A549 (cell line): ENCODE measurements around the gene NPSR1. TPM values are rescaled to one million over a fixed set of nuclear protein-coding genes. Genes with fewer than 3 reads are reported as not detected.

Experiments used
- ATAC-seq, 2 experiments: fragments of 200-7000 bp in 1 of 2; fragments of >200 bp in 1 of 2; cut with Nextera tagmentation in 1 of 2; cut with Tn5 transposase in 1 of 2; 3 replicates each; pipeline versions ENCODE4 v1.8.0 to v1.9.1; 2018 to 2020; ENCODE audit warnings: mild to moderate bottlenecking in 1 of 2, moderate library complexity in 1 of 2
- CTCF ChIA-PET: fragments of 300-600 bp; sonication (Branson Sonifier 250); formaldehyde crosslinking; extraction: SDS; loops from one replicate; lab custom pipeline; 2021; ENCODE audit warnings: antibody characterized with exemption, inconsistent platforms; lab: Yijun Ruan, JAX
- POLR2A ChIA-PET: fragments of 350-600 bp; formaldehyde crosslinking; extraction: SDS; loops from one replicate; lab custom pipeline; 2021; ENCODE audit warnings: antibody characterized with exemption, inconsistent platforms; lab: Yijun Ruan, JAX
- DNase-seq, 2 experiments: peaks; one replicate each; pipeline versions ENCODE4 v3.0.0 to v3.0.0-alpha.2; 2011 to 2016; ENCODE audit warnings: low read depth in 1 of 2, low spot score in 1 of 2
- FAIRE-seq: peaks from 2 replicates; lab custom pipeline; 2011; peaks lifted over from hg19 to GRCh38; lab: Jason Lieb, UNC
- H3K27ac ChIP-seq, 2 experiments: fragments of >200 bp; sonication (Bioruptor Twin); formaldehyde crosslinking; 3 replicates each; pipeline ENCODE4 v1.5.1; 2016 to 2017
- H3K4me1 ChIP-seq: fragments of >200 bp; sonication (Bioruptor Twin); formaldehyde crosslinking; 3 replicates; pipeline ENCODE4 v1.6.1; 2016
- H3K4me2 ChIP-seq: fragments of >200 bp; sonication (Bioruptor Twin); formaldehyde crosslinking; 3 replicates; pipeline ENCODE4 v1.6.1; 2016
- H3K4me3 ChIP-seq: fragments of >200 bp; sonication (Bioruptor Twin); formaldehyde crosslinking; 3 replicates; pipeline ENCODE4 v1.5.1; 2016
- H3K9me3 ChIP-seq: fragments of >200 bp; sonication (Bioruptor Twin); formaldehyde crosslinking; 3 replicates; pipeline ENCODE4 v1.6.1; 2016
- BCL3 ChIP-seq: fragments of >200 bp; sonication (Bioruptor Twin); formaldehyde crosslinking; IDR thresholded peaks from 3 replicates; pipeline ENCODE4 v1.6.1; 2016
- CBX8 ChIP-seq: fragments of 200-600 bp; sonication (generic); IDR thresholded peaks from 2 replicates; pipeline ENCODE4 v1.6.1; 2016
- CHD4 ChIP-seq: fragments of 200-600 bp; sonication (generic); IDR thresholded peaks from 2 replicates; pipeline ENCODE4 v1.6.1; 2016; ENCODE audit warnings: antibody characterized with exemption, mild to moderate bottlenecking, borderline replicate concordance
- EHMT2 ChIP-seq: fragments of 200-600 bp; sonication (generic); IDR thresholded peaks from 2 replicates; pipeline ENCODE4 v1.6.1; 2016; ENCODE audit warnings: antibody characterized with exemption, low read depth, mild to moderate bottlenecking, moderate library complexity
- ESRRA ChIP-seq: fragments of 150-350 bp; IDR thresholded peaks from 2 replicates; pipeline ENCODE4 v1.6.1; 2014; ENCODE audit warnings: mild to moderate bottlenecking, low read length, borderline replicate concordance
- FOSB ChIP-seq: fragments of 250-450 bp; sonication (Bioruptor Pico); IDR thresholded peaks from 2 replicates; pipeline ENCODE4 v1.5.0; 2020; ENCODE audit warnings: mild to moderate bottlenecking, moderate library complexity
- FOXS1 ChIP-seq: fragments of 250-450 bp; sonication (Bioruptor Pico); IDR thresholded peaks from 2 replicates; pipeline ENCODE4 v1.5.0; 2020; ENCODE audit warnings: mild to moderate bottlenecking, moderate library complexity
- GATA3 ChIP-seq: IDR thresholded peaks from 2 replicates; pipeline ENCODE4 v1.6.1; 2012; ENCODE audit warnings: borderline replicate concordance
- HDAC2 ChIP-seq: fragments of 200-600 bp; sonication (generic); IDR thresholded peaks from 2 replicates; pipeline ENCODE4 v1.6.1; 2016
- HES2 ChIP-seq: fragments of >200 bp; sonication (Bioruptor Twin); formaldehyde crosslinking; IDR thresholded peaks from 2 replicates; pipeline ENCODE4 v1.6.1; 2016
- HOXA7 ChIP-seq: fragments of 250-450 bp; sonication (Bioruptor Pico); IDR thresholded peaks from 2 replicates; pipeline ENCODE4 v1.5.0; 2020; ENCODE audit warnings: mild to moderate bottlenecking, moderate library complexity
- HOXB13 ChIP-seq: fragments of 250-450 bp; sonication (Bioruptor Pico); IDR thresholded peaks from 2 replicates; pipeline ENCODE4 v1.5.0; 2020; ENCODE audit warnings: low read depth, mild to moderate bottlenecking, moderate library complexity
- KDM1A ChIP-seq: fragments of 200-600 bp; sonication (generic); IDR thresholded peaks from 2 replicates; pipeline ENCODE4 v1.6.1; 2016; ENCODE audit warnings: low read depth, mild to moderate bottlenecking
- MYC ChIP-seq: IDR thresholded peaks from 2 replicates; pipeline ENCODE4 v1.6.1; 2012; ENCODE audit warnings: mild to moderate bottlenecking, inconsistent platforms, low read length, improper control_type of control experiment, borderline replicate concordance
- NFE2L2 ChIP-seq: fragments of 150-350 bp; conservative IDR thresholded peaks from 2 replicates; pipeline ENCODE4 v1.6.1; 2014; ENCODE audit warnings: low read length
- NPAS2 ChIP-seq: fragments of 250-450 bp; sonication (Bioruptor Pico); IDR thresholded peaks from 2 replicates; pipeline ENCODE4 v1.8.0; 2022; ENCODE audit warnings: mild to moderate bottlenecking, moderate library complexity, borderline replicate concordance
- PHF8 ChIP-seq: fragments of 200-600 bp; sonication (generic); IDR thresholded peaks from 2 replicates; pipeline ENCODE4 v1.6.1; 2016; ENCODE audit warnings: low read depth, mild to moderate bottlenecking, antibody characterized with exemption, moderate library complexity, borderline replicate concordance
- RAD21 ChIP-seq, 2 experiments: fragments of >200 bp in 1 of 2; sonication (Bioruptor Twin) in 1 of 2; formaldehyde crosslinking in 1 of 2; IDR thresholded peaks in 1 of 2; conservative IDR thresholded peaks in 1 of 2; 2 replicates in 1 of 2; 3 replicates in 1 of 2; pipeline ENCODE4 v1.6.1; 2012 to 2018; ENCODE audit warnings: inconsistent platforms in 1 of 2
- RCOR1 ChIP-seq: fragments of 150-350 bp; IDR thresholded peaks from 2 replicates; pipeline ENCODE4 v1.6.1; 2014; ENCODE audit warnings: antibody characterized with exemption, low read length, low read depth
- TFCP2L1 ChIP-seq: fragments of 250-450 bp; sonication (Bioruptor Pico); IDR thresholded peaks from 2 replicates; pipeline ENCODE4 v1.5.0; 2021; ENCODE audit warnings: mild to moderate bottlenecking
- ZC3H11A ChIP-seq: fragments of 450-650 bp; IDR thresholded peaks from 2 replicates; pipeline ENCODE4 v1.6.1; 2014; ENCODE audit warnings: antibody characterized with exemption, mild to moderate bottlenecking
- ZFP36 ChIP-seq: fragments of 450-650 bp; IDR thresholded peaks from 2 replicates; pipeline ENCODE4 v1.6.1; 2014; ENCODE audit warnings: borderline replicate concordance; ENCODE audit not compliant: partially characterized antibody
- WGBS: methylation state at CpG from one replicate; pipeline ENCODE4 v1.1.6; 2017; ENCODE audit errors: missing lambda C conversion rate; 5-methylcytosine and 5-hydroxymethylcytosine counted together
- polyA plus RNA-seq, 4 experiments: library from polyadenylated mRNA; depleted of rRNA in 3 of 4; stranded (reverse); fragments of >200 nt; fragmentation: RNase III in 1 of 4; extraction: RNeasy Plus Mini Kit Qiagen cat#74134 plus additional on column Dnase treatment in 1 of 4; gene quantifications; 2 replicates in 3 of 4; 3 replicates in 1 of 4; pipeline ENCODE4 v1.2.3, GENCODE V29; 2011 to 2017
- TF ChIP-seq, protein P1 (sequence below): fragments of 450-650 bp; IDR thresholded peaks from 2 replicates; pipeline ENCODE4 v1.6.1; 2014; ENCODE audit warnings: antibody characterized with exemption
- TF ChIP-seq, protein P2 (sequence below): fragments of 250-450 bp; sonication (Bioruptor Pico); IDR thresholded peaks from 2 replicates; pipeline ENCODE4 v1.5.0; 2020; ENCODE audit warnings: low read depth, mild to moderate bottlenecking, moderate library complexity
- TF ChIP-seq, protein P3 (sequence below): fragments of 150-350 bp; IDR thresholded peaks from 2 replicates; pipeline ENCODE4 v1.6.1; 2014; ENCODE audit warnings: low read depth, mild to moderate bottlenecking, low read length
- TF ChIP-seq, protein P4 (sequence below): fragments of >200 bp; sonication (Bioruptor Twin); formaldehyde crosslinking; IDR thresholded peaks from 3 replicates; pipeline ENCODE4 v1.5.1; 2016
- TF ChIP-seq, protein P5 (sequence below): IDR thresholded peaks from 2 replicates; pipeline ENCODE4 v1.6.1; 2012

NPSR1 gene
- polyA plus RNA-seq, 2 of the 4 experiments (the other 2 are of a cell fraction): not detected

- POLR2A ChIA-PET: no interaction called here
- no peak for DNase-seq
- no peaks in the 10 kb centered on the region for H3K4me1 ChIP-seq
- TF ChIP-seq KDM1A: no peak
- TF ChIP-seq TFCP2L1: no peak
- no peak for TF ChIP-seq HOXA7 (CRISPR knock-in tag)
- no peak for TF ChIP-seq RCOR1
- TF ChIP-seq ZFP36: no peak
- no peak for TF ChIP-seq ESRRA
- TF ChIP-seq, protein P1, sequence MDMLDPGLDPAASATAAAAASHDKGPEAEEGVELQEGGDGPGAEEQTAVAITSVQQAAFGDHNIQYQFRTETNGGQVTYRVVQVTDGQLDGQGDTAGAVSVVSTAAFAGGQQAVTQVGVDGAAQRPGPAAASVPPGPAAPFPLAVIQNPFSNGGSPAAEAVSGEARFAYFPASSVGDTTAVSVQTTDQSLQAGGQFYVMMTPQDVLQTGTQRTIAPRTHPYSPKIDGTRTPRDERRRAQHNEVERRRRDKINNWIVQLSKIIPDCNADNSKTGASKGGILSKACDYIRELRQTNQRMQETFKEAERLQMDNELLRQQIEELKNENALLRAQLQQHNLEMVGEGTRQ: no peak
- no peak for TF ChIP-seq NPAS2 (CRISPR knock-in tag)
- TF ChIP-seq, protein P2, sequence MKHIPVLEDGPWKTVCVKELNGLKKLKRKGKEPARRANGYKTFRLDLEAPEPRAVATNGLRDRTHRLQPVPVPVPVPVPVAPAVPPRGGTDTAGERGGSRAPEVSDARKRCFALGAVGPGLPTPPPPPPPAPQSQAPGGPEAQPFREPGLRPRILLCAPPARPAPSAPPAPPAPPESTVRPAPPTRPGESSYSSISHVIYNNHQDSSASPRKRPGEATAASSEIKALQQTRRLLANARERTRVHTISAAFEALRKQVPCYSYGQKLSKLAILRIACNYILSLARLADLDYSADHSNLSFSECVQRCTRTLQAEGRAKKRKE: no peak
- no peak for TF ChIP-seq MYC
- TF ChIP-seq CBX8: no peak
- no peak for TF ChIP-seq FOSB (CRISPR knock-in tag)
- no peak for TF ChIP-seq FOXS1 (CRISPR knock-in tag)
- TF ChIP-seq EHMT2: no peak
- TF ChIP-seq CHD4: no peak
- no peak for TF ChIP-seq HOXB13 (CRISPR knock-in tag)
- TF ChIP-seq, protein P3, sequence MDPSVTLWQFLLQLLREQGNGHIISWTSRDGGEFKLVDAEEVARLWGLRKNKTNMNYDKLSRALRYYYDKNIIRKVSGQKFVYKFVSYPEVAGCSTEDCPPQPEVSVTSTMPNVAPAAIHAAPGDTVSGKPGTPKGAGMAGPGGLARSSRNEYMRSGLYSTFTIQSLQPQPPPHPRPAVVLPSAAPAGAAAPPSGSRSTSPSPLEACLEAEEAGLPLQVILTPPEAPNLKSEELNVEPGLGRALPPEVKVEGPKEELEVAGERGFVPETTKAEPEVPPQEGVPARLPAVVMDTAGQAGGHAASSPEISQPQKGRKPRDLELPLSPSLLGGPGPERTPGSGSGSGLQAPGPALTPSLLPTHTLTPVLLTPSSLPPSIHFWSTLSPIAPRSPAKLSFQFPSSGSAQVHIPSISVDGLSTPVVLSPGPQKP: no peak
- TF ChIP-seq HDAC2: no peak
- H3K4me3 ChIP-seq: no peak overlapping the region
- WGBS: 4% methylated on average over 1 of the region's 1 CpG
- peaks cover 29% of the 10 kb centered on the region for H3K9me3 ChIP-seq
- no peak overlapping the region for H3K4me2 ChIP-seq
- no peak for FAIRE-seq
- CTCF ChIA-PET: interaction anchor here (1.0 to 1.2 kb wide), 2 partner anchors 52 to 144 kb away, joined by 4 read pairs; no protein-coding TSS in a partner anchor
- ATAC-seq: no peak
- no peak overlapping the region for H3K27ac ChIP-seq
These were observed 82.8 kb downstream of the NPSR1 start for GRCh38 chr7:34740840-34741239.

GRCh38 chr7:34747176-34747781, 89.3 kb downstream of the NPSR1 start:
- POLR2A ChIA-PET: interaction anchor here (0.7 kb wide), 1 partner anchor 683 kb away, joined by 4 read pairs; no protein-coding TSS in a partner anchor
- no peak for ATAC-seq
- peak overlapping the region; percentile 71 for H3K4me2 ChIP-seq
- H3K27ac ChIP-seq: peak overlapping the region; percentile 64 to 82
- peaks cover 31% of the 10 kb centered on the region for H3K4me1 ChIP-seq
- CTCF ChIA-PET: interaction anchor here (0.9 to 1.1 kb wide), 2 partner anchors 10 to 289 kb away, joined by 3 read pairs; no protein-coding TSS in a partner anchor
- FAIRE-seq: no peak
- TF ChIP-seq HDAC2: no peak
- TF ChIP-seq FOSB (CRISPR knock-in tag): no peak
- no peak for TF ChIP-seq ESRRA
- no peak for TF ChIP-seq NPAS2 (CRISPR knock-in tag)
- no peak for TF ChIP-seq GATA3
- no peak for TF ChIP-seq EHMT2
- TF ChIP-seq ZC3H11A: no peak
- TF ChIP-seq RCOR1: no peak
- TF ChIP-seq HOXB13 (CRISPR knock-in tag): no peak
- TF ChIP-seq BCL3: no peak
- TF ChIP-seq, protein P2: no peak
- TF ChIP-seq HES2: no peak
- no peak for TF ChIP-seq NFE2L2
- no peak for TF ChIP-seq RAD21 (conservative IDR thresholded peaks at IDR 0.05 in 1 of 2, IDR thresholded peaks at IDR 0.05 in 1 of 2)
- no peak for TF ChIP-seq KDM1A
- TF ChIP-seq, protein P4, sequence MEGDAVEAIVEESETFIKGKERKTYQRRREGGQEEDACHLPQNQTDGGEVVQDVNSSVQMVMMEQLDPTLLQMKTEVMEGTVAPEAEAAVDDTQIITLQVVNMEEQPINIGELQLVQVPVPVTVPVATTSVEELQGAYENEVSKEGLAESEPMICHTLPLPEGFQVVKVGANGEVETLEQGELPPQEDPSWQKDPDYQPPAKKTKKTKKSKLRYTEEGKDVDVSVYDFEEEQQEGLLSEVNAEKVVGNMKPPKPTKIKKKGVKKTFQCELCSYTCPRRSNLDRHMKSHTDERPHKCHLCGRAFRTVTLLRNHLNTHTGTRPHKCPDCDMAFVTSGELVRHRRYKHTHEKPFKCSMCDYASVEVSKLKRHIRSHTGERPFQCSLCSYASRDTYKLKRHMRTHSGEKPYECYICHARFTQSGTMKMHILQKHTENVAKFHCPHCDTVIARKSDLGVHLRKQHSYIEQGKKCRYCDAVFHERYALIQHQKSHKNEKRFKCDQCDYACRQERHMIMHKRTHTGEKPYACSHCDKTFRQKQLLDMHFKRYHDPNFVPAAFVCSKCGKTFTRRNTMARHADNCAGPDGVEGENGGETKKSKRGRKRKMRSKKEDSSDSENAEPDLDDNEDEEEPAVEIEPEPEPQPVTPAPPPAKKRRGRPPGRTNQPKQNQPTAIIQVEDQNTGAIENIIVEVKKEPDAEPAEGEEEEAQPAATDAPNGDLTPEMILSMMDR: no peak
- TF ChIP-seq, protein P5, sequence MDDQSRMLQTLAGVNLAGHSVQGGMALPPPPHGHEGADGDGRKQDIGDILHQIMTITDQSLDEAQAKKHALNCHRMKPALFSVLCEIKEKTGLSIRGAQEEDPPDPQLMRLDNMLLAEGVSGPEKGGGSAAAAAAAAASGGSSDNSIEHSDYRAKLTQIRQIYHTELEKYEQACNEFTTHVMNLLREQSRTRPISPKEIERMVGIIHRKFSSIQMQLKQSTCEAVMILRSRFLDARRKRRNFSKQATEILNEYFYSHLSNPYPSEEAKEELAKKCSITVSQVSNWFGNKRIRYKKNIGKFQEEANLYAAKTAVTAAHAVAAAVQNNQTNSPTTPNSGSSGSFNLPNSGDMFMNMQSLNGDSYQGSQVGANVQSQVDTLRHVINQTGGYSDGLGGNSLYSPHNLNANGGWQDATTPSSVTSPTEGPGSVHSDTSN: no peak
- TF ChIP-seq PHF8: no peak
- TF ChIP-seq, all 56 proteins: peak for 0
- Histone ChIP-seq H3K9me3 (peaks cover 11% of the 10 kb centered on the region; the same call in 2 of the 3 replicates), H3K4me3 (no peak overlapping the region)
- DNase-seq: no peak
- 91% methylated on average over 8 of the region's 8 CpGs for WGBS
